ENCODE results near the gene LTO1. TPM values are rescaled to one million over a fixed set of nuclear protein-coding genes. Genes with fewer than 3 reads are reported as not detected.

LTO1 gene
- total RNA-seq, 4 donors from 2014 or later = 4.1 to 30.7 (median 17.4) TPM

- Histone ChIP-seq H3K4me1 (no peaks in the 10 kb centered on the region), H3K36me3 (no peaks in the 10 kb centered on the region), H3K27ac (no peak overlapping the region), H3K9me3 (no peaks in the 10 kb centered on the region), H3K4me3 (no peak overlapping the region), H3K27me3 (no peaks in the 10 kb centered on the region)
- TF ChIP-seq, protein P1, sequence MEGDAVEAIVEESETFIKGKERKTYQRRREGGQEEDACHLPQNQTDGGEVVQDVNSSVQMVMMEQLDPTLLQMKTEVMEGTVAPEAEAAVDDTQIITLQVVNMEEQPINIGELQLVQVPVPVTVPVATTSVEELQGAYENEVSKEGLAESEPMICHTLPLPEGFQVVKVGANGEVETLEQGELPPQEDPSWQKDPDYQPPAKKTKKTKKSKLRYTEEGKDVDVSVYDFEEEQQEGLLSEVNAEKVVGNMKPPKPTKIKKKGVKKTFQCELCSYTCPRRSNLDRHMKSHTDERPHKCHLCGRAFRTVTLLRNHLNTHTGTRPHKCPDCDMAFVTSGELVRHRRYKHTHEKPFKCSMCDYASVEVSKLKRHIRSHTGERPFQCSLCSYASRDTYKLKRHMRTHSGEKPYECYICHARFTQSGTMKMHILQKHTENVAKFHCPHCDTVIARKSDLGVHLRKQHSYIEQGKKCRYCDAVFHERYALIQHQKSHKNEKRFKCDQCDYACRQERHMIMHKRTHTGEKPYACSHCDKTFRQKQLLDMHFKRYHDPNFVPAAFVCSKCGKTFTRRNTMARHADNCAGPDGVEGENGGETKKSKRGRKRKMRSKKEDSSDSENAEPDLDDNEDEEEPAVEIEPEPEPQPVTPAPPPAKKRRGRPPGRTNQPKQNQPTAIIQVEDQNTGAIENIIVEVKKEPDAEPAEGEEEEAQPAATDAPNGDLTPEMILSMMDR (IDR thresholded peaks at IDR 0.05) = no peak
- no peak for TF ChIP-seq POLR2A (IDR thresholded peaks at IDR 0.05)
- DNase-seq = no peak
- intact Hi-C loops (cut with DNase I; ENCODE audit: low total_unique reads) = no loop called here
Measured at GRCh38 chr11:69618237-69618636, 56.9 kb downstream of the LTO1 start.

DNA sequence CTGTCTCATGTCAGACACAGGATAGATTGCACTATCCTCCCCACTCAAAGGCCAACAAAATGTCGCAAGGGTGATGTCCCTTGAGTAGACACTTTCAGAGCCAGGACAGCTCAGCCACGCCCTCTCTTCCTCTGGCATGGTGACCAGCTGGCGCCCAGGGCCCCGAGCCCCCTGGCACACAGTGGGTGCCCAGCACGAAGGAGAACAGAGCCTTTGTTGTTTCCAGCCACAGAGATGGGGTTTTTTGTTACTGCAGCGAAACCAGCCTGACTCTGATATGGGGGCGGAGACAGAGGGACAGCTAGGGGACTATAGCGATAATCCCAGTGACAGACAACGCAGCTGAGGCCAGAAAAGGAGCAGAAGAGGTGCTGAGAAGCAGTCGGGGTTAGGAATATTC, 57.5 kb downstream of the LTO1 start:
- Histone ChIP-seq H3K4me3 (no peak overlapping the region), H3K4me1 (no peaks in the 10 kb centered on the region), H3K36me3 (no peaks in the 10 kb centered on the region), H3K27me3 (no peaks in the 10 kb centered on the region), H3K27ac (no peak overlapping the region), H3K9me3 (no peaks in the 10 kb centered on the region)
- DNase-seq = no peak
- TF ChIP-seq, protein P1 (IDR thresholded peaks at IDR 0.05) = no peak
- TF ChIP-seq POLR2A (IDR thresholded peaks at IDR 0.05) = no peak
- intact Hi-C loops (cut with DNase I; ENCODE audit: low total_unique reads) = no loop called here

DNA sequence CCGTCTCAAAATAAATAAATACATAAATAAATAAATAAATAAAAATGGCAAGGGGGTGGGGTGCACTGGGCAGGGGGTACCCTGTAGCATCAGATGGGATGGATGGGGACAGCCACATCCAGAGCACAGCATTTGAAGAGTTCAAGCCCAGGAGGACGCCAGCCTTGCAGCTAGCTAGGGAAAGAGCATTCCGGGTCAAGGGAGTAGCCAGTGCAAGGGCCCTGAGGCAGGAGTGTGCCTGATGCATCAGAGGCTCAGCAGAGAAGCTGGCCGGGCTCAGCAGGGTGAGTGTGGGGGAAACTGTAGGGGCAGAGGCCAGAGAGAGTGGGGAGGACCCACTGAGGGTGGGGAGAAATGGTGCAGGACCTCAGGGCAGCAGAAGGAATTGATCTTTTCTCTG, 57.9 kb downstream of the LTO1 start:
- Histone ChIP-seq H3K27me3 (no peaks in the 10 kb centered on the region), H3K27ac (no peak overlapping the region), H3K36me3 (no peaks in the 10 kb centered on the region), H3K4me3 (no peak overlapping the region), H3K4me1 (no peaks in the 10 kb centered on the region), H3K9me3 (no peaks in the 10 kb centered on the region)
- intact Hi-C loops (cut with DNase I; ENCODE audit: low total_unique reads) = no loop called here
- TF ChIP-seq POLR2A (IDR thresholded peaks at IDR 0.05) = no peak
- TF ChIP-seq, protein P1 (IDR thresholded peaks at IDR 0.05) = no peak
- DNase-seq = no peak

Other genes starting within 250 kb of the LTO1 start
- gene LINC01488, start 193.7 kb downstream of the LTO1 start, total RNA-seq = not detected
- 10 to 100 TPM in 3 of 4 donors, 1 to 10 TPM in 1; 2.9 to 96.5 (median 20.5) TPM for gene CCND1, start 34.2 kb downstream of the LTO1 start, total RNA-seq
- under 1 TPM in 1 of 4 donors, not detected in 3; 0.97 TPM for gene FGF19, start 28.7 kb upstream of the LTO1 start, total RNA-seq
- not detected for gene FGF4, start 100.0 kb upstream of the LTO1 start, total RNA-seq
- gene FGF3, start 144.1 kb upstream of the LTO1 start, total RNA-seq = not detected

Data from uterus (tissue), 4 donors.